GM23338 (cell line): ENCODE data around the gene CMBL. TPM values are rescaled to one million over a fixed set of nuclear protein-coding genes. Genes with fewer than 3 reads are reported as not detected.
A peak's percentile ranks its signal among the peaks of the same experiment; 100 is the strongest.

Experiments
- ATAC-seq: fragments of 200-7000 bp; cut with Tn5 transposase; 3 replicates; pipeline ENCODE4 v1.9.1; 2020
- DNase-seq: peaks from one replicate; pipeline ENCODE4 v3.0.0-alpha.2; 2015; ENCODE audit warnings: low spot score
- H2AFZ ChIP-seq: fragments of 200-600 bp; sonication (generic); 2 replicates; pipeline ENCODE4 v1.8.0; 2016; ENCODE audit warnings: antibody characterized with exemption, mild to moderate bottlenecking, moderate library complexity
- H3F3A ChIP-seq: fragments of 200-600 bp; sonication (generic); replicated peaks from 2 replicates; pipeline ENCODE4 v1.8.0; 2017; ENCODE audit warnings: antibody characterized with exemption, mixed run types, low read depth
- H3K27ac ChIP-seq: fragments of 200-600 bp; sonication (generic); 2 replicates; pipeline ENCODE4 v1.6.1; 2016; ENCODE audit warnings: low read depth
- H3K27me3 ChIP-seq: fragments of 200-600 bp; sonication (generic); 2 replicates; pipeline ENCODE4 v1.8.0; 2016; ENCODE audit warnings: mild to moderate bottlenecking, mixed run types, moderate library complexity; ENCODE audit not compliant: insufficient read depth
- H3K36me3 ChIP-seq: fragments of 200-600 bp; sonication (generic); 2 replicates; pipeline ENCODE4 v1.8.0; 2016; ENCODE audit warnings: mild to moderate bottlenecking; ENCODE audit not compliant: insufficient read depth
- H3K4me1 ChIP-seq: fragments of 200-600 bp; sonication (generic); 2 replicates; pipeline ENCODE4 v1.8.0; 2016; ENCODE audit warnings: mild to moderate bottlenecking, moderate library complexity; ENCODE audit not compliant: insufficient read depth
- H3K4me2 ChIP-seq: fragments of 200-600 bp; sonication (generic); 2 replicates; pipeline ENCODE4 v1.7.1; 2017; ENCODE audit warnings: mixed run types
- H3K4me3 ChIP-seq: fragments of 200-600 bp; sonication (generic); 2 replicates; pipeline ENCODE4 v1.6.1; 2016; ENCODE audit warnings: mixed run types
- H3K79me2 ChIP-seq: fragments of 200-600 bp; sonication (generic); replicated peaks from 2 replicates; pipeline ENCODE4 v1.8.0; 2017; ENCODE audit warnings: mild to moderate bottlenecking; ENCODE audit not compliant: insufficient read depth
- H3K9me2 ChIP-seq: fragments of 200-600 bp; sonication (generic); 2 replicates; pipeline ENCODE4 v1.8.0; 2017; ENCODE audit not compliant: insufficient read depth
- H4K20me1 ChIP-seq: fragments of 200-600 bp; sonication (generic); replicated peaks from 2 replicates; pipeline ENCODE4 v1.8.0; 2017; ENCODE audit warnings: mild to moderate bottlenecking; ENCODE audit not compliant: insufficient read depth
- H3K27ac Mint-ChIP-seq: 2 replicates; pipeline ENCODE4 v1.8.0; 2020; ENCODE audit warnings: inconsistent platforms, mild to moderate bottlenecking, moderate library complexity, mixed read lengths
- H3K27me3 Mint-ChIP-seq: 3 replicates; pipeline ENCODE4 v1.8.0; 2022; ENCODE audit warnings: low read depth, mild to moderate bottlenecking, moderate library complexity, mixed read lengths, inconsistent platforms; ENCODE audit not compliant: insufficient read depth, poor library complexity
- H3K36me3 Mint-ChIP-seq: 3 replicates; pipeline ENCODE4 v1.8.0; 2021; ENCODE audit warnings: low read depth, mild to moderate bottlenecking, inconsistent platforms, moderate library complexity, mixed read lengths
- H3K4me1 Mint-ChIP-seq: 3 replicates; pipeline ENCODE4 v1.8.0; 2020; ENCODE audit warnings: mild to moderate bottlenecking, inconsistent platforms, mixed read lengths
- H3K4me3 Mint-ChIP-seq: 3 replicates; pipeline ENCODE4 v1.8.0; 2021; ENCODE audit warnings: moderate library complexity, mild to moderate bottlenecking, inconsistent platforms, mixed read lengths
- H3K9me3 Mint-ChIP-seq: 3 replicates; pipeline ENCODE4 v1.8.0; 2020; ENCODE audit warnings: moderate library complexity, mild to moderate bottlenecking, inconsistent platforms, mixed read lengths
- CREB1 ChIP-seq: fragments of 250-450 bp; sonication (Bioruptor Pico); IDR thresholded peaks from 2 replicates; pipeline ENCODE4 v1.5.0; 2020; ENCODE audit warnings: low read depth, mild to moderate bottlenecking, moderate library complexity
- ETS1 ChIP-seq: IDR thresholded peaks from 2 replicates; pipeline ENCODE4 v1.6.1; 2016; ENCODE audit warnings: antibody characterized with exemption
- EZH2 ChIP-seq: fragments of 200-600 bp; sonication (generic); IDR thresholded peaks from one replicate; pipeline ENCODE4 v1.8.0; 2017; ENCODE audit warnings: antibody characterized with exemption, mild to moderate bottlenecking, low read depth; ENCODE audit not compliant: unreplicated experiment
- EZH2phosphoT487 ChIP-seq: fragments of 200-600 bp; sonication (generic); IDR thresholded peaks from one replicate; pipeline ENCODE4 v1.8.1; 2018; ENCODE audit warnings: antibody characterized with exemption; ENCODE audit not compliant: unreplicated experiment
- NANOG ChIP-seq: IDR thresholded peaks from 2 replicates; pipeline ENCODE4 v1.6.1; 2016; ENCODE audit warnings: antibody characterized with exemption, borderline replicate concordance
- REST ChIP-seq: IDR thresholded peaks from one replicate; pipeline ENCODE4 v1.6.1; 2018; ENCODE audit warnings: antibody characterized with exemption; ENCODE audit not compliant: unreplicated experiment
- STAT1 ChIP-seq: IDR thresholded peaks from one replicate; pipeline ENCODE4 v1.6.1; 2016; ENCODE audit warnings: antibody characterized with exemption; ENCODE audit not compliant: unreplicated experiment
- ZNF114 ChIP-seq: fragments of 250-450 bp; sonication (Bioruptor Pico); IDR thresholded peaks from 2 replicates; pipeline ENCODE4 v1.5.0; 2020; ENCODE audit warnings: mild to moderate bottlenecking, moderate library complexity
- polyA plus RNA-seq: library from polyadenylated mRNA; unstranded; fragments of >200 nt; fragmentation: Nextera tagmentation; extraction: Ambion mirVana; gene quantifications from 2 replicates; pipeline ENCODE4 v1.2.1, GENCODE V29; 2016
- total RNA-seq: library from RNA; depleted of rRNA; stranded (reverse); fragments of >200 nt; shearing (Covaris generic); gene quantifications from 2 replicates; pipeline ENCODE4 v1.2.3, GENCODE V29; 2014
- TF ChIP-seq, protein P1 (sequence below): fragments of 250-450 bp; sonication (Bioruptor Pico); IDR thresholded peaks from 2 replicates; pipeline ENCODE4 v1.5.0; 2020; ENCODE audit warnings: mild to moderate bottlenecking, moderate library complexity

The CMBL gene
- total and polyA plus RNA-seq, 2 experiments from 2014 or later = 13.2 to 24.1 TPM

- ATAC-seq (no peak), DNase-seq (no peak)
- Mint-ChIP-seq H3K4me3 (no peak overlapping the region), H3K4me1 (peaks cover 9% of the 10 kb centered on the region), H3K9me3 (peaks cover 4% of the 10 kb centered on the region; the same call in 1 of the 3 replicates), H3K27ac (0 out of 2 replicates have a peak overlapping the region, but pooled peaks have one; percentile 45), H3K36me3 (peaks cover 37% of the 10 kb centered on the region), H3K27me3 (peaks cover 9% of the 10 kb centered on the region)
- TF ChIP-seq EZH2 (no peak), ETS1 (no peak), ZNF114 (CRISPR knock-in tag) (no peak), REST (no peak)
- Histone ChIP-seq H3K4me1 (no peaks in the 10 kb centered on the region), H4K20me1 (no peaks in the 10 kb centered on the region), H3K36me3 (no peaks in the 10 kb centered on the region), H3K9me2 (no peaks in the 10 kb centered on the region), H3K4me3 (no peak overlapping the region), H3K27ac (no peak overlapping the region), H3F3A (0 out of 2 replicates have a peak, but pooled peaks cover 3% of the 10 kb centered on the region), H3K27me3 (no peaks in the 10 kb centered on the region), H3K4me2 (no peak overlapping the region), H3K79me2 (no peaks in the 10 kb centered on the region; the same call in 1 of the 2 replicates), H2AFZ (no peak overlapping the region)
Measured at GRCh38 chr5:10289991-10290390, 17.7 kb downstream of the CMBL start.

DNA sequence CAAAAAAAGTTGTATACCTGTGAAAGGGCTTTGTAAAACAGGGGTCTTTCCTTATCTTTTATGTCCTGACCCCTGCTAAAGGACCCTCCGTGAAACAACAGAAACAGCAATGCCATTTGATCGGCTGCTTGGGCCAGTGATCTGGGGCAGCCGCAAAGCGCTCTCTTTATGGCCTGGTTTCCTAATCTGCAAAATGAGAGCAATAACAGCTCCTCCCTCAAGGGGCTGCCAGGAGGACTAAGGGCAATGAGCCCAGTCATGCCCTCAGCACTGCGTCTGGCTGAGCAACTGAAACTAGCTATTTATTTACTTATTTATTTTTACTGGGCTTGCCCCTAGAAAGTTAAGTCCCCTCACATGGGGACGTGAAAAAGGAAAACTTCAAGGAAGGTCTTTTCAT lies 18.3 kb downstream of the CMBL start:
- peaks cover 33% of the 10 kb centered on the region for H3K36me3 Mint-ChIP-seq
- H3K27ac Mint-ChIP-seq = no peak overlapping the region; the same call in 1 of the 2 replicates
- peak; percentile 68 for ATAC-seq
- TF ChIP-seq ETS1 = no peak
- no peak for TF ChIP-seq EZH2
- TF ChIP-seq CREB1 (CRISPR knock-in tag) = no peak
- no peak for TF ChIP-seq NANOG
- TF ChIP-seq, protein P1, sequence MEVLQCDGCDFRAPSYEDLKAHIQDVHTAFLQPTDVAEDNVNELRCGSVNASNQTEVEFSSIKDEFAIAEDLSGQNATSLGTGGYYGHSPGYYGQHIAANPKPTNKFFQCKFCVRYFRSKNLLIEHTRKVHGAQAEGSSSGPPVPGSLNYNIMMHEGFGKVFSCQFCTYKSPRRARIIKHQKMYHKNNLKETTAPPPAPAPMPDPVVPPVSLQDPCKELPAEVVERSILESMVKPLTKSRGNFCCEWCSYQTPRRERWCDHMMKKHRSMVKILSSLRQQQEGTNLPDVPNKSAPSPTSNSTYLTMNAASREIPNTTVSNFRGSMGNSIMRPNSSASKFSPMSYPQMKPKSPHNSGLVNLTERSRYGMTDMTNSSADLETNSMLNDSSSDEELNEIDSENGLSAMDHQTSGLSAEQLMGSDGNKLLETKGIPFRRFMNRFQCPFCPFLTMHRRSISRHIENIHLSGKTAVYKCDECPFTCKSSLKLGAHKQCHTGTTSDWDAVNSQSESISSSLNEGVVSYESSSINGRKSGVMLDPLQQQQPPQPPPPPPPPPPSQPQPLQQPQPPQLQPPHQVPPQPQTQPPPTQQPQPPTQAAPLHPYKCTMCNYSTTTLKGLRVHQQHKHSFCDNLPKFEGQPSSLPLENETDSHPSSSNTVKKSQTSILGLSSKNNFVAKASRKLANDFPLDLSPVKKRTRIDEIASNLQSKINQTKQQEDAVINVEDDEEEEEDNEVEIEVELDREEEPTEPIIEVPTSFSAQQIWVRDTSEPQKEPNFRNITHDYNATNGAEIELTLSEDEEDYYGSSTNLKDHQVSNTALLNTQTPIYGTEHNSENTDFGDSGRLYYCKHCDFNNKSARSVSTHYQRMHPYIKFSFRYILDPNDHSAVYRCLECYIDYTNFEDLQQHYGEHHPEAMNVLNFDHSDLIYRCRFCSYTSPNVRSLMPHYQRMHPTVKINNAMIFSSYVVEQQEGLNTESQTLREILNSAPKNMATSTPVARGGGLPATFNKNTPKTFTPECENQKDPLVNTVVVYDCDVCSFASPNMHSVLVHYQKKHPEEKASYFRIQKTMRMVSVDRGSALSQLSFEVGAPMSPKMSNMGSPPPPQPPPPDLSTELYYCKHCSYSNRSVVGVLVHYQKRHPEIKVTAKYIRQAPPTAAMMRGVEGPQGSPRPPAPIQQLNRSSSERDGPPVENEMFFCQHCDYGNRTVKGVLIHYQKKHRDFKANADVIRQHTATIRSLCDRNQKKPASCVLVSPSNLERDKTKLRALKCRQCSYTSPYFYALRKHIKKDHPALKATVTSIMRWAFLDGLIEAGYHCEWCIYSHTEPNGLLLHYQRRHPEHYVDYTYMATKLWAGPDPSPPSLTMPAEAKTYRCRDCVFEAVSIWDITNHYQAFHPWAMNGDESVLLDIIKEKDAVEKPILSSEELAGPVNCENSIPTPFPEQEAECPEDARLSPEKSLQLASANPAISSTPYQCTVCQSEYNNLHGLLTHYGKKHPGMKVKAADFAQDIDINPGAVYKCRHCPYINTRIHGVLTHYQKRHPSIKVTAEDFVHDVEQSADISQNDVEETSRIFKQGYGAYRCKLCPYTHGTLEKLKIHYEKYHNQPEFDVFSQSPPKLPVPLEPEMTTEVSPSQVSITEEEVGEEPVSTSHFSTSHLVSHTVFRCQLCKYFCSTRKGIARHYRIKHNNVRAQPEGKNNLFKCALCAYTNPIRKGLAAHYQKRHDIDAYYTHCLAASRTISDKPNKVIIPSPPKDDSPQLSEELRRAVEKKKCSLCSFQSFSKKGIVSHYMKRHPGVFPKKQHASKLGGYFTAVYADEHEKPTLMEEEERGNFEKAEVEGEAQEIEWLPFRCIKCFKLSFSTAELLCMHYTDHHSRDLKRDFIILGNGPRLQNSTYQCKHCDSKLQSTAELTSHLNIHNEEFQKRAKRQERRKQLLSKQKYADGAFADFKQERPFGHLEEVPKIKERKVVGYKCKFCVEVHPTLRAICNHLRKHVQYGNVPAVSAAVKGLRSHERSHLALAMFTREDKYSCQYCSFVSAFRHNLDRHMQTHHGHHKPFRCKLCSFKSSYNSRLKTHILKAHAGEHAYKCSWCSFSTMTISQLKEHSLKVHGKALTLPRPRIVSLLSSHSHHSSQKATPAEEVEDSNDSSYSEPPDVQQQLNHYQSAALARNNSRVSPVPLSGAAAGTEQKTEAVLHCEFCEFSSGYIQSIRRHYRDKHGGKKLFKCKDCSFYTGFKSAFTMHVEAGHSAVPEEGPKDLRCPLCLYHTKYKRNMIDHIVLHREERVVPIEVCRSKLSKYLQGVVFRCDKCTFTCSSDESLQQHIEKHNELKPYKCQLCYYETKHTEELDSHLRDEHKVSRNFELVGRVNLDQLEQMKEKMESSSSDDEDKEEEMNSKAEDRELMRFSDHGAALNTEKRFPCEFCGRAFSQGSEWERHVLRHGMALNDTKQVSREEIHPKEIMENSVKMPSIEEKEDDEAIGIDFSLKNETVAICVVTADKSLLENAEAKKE (CRISPR knock-in tag) = no peak
- TF ChIP-seq ZNF114 (CRISPR knock-in tag) = no peak
- TF ChIP-seq STAT1 = no peak
- no peak for TF ChIP-seq EZH2phosphoT487

More for the DNA sequence above, 18.3 kb downstream of the CMBL start:
- no peak for DNase-seq
- Histone ChIP-seq H3K27ac (no peak overlapping the region), H3K4me1 (no peaks in the 10 kb centered on the region), H3K4me3 (no peak overlapping the region), H3K36me3 (no peaks in the 10 kb centered on the region), H3K79me2 (no peaks in the 10 kb centered on the region; the same call in 1 of the 2 replicates), H3K4me2 (no peak overlapping the region), H2AFZ (no peak overlapping the region), H4K20me1 (no peaks in the 10 kb centered on the region), H3K9me2 (no peaks in the 10 kb centered on the region), H3F3A (0 out of 2 replicates have a peak, but pooled peaks cover 3% of the 10 kb centered on the region), H3K27me3 (no peaks in the 10 kb centered on the region)
- peaks cover 6% of the 10 kb centered on the region for H3K27me3 Mint-ChIP-seq
- peaks cover 4% of the 10 kb centered on the region; the same call in 1 of the 3 replicates for H3K9me3 Mint-ChIP-seq
- H3K4me1 Mint-ChIP-seq = peaks cover 9% of the 10 kb centered on the region
- no peak overlapping the region for H3K4me3 Mint-ChIP-seq
